CD4-positive, alpha-beta T cell (primary cell): Measurements from ENCODE around the gene CYP4V2. TPM values are rescaled to one million over a fixed set of nuclear protein-coding genes. Genes with fewer than 3 reads are reported as not detected.

ENCODE experiments used
- ATAC-seq: fragments of 200-7000 bp; cut with Tn5 transposase; one replicate; pipeline ENCODE4 v1.10.0; 2022; ENCODE audit warnings: mild to moderate bottlenecking; ENCODE audit not compliant: poor library complexity
- CTCF ChIA-PET: fragments of 350-600 bp; sonication (Branson Sonifier 250); formaldehyde crosslinking; loops from one replicate; lab custom pipeline; 2021; ENCODE audit warnings: antibody characterized with exemption, inconsistent platforms; lab: Charles Lee
- POLR2A ChIA-PET: fragments of 350-600 bp; sonication (Branson Sonifier 250); formaldehyde crosslinking; loops from one replicate; lab custom pipeline; 2021; ENCODE audit warnings: antibody characterized with exemption, inconsistent platforms; lab: Charles Lee
- DNase-seq, 14 experiments: peaks; one replicate each; pipeline ENCODE4 v3.0.0-alpha.2; 2013 to 2020; ENCODE audit warnings: mixed read lengths in 2 of 14
- H3K27ac ChIP-seq, 2 donors: one replicate each; pipeline versions ENCODE4 v1.5.1 to v1.7.0; 2013; ENCODE audit warnings: low read length in 2 of 2, low read depth in 1 of 2, mild to moderate bottlenecking in 1 of 2
- H3K27me3 ChIP-seq, 2 experiments: 1 replicate in 1 of 2; 2 replicates in 1 of 2; pipeline versions ENCODE4 v1.6.1 to v1.7.0; 2013; ENCODE audit warnings: low read length in 2 of 2, control low read depth in 1 of 2, mild to moderate bottlenecking in 1 of 2, moderate library complexity in 1 of 2; ENCODE audit not compliant: insufficient read depth in 2 of 2, control insufficient read depth in 1 of 2
- H3K36me3 ChIP-seq: one replicate; pipeline ENCODE4 v1.6.1; 2013; ENCODE audit warnings: low read length, control low read depth; ENCODE audit not compliant: insufficient read depth
- H3K4me1 ChIP-seq: one replicate; pipeline ENCODE4 v1.6.1; 2013; ENCODE audit warnings: low read length, control low read depth; ENCODE audit not compliant: insufficient read depth
- H3K4me3 ChIP-seq: one replicate; pipeline ENCODE4 v1.5.1; 2013; ENCODE audit warnings: mild to moderate bottlenecking, low read length, moderate library complexity
- H3K9me3 ChIP-seq, 2 experiments: 1 replicate in 1 of 2; 2 replicates in 1 of 2; pipeline versions ENCODE4 v1.6.1 to v1.7.0; 2013; ENCODE audit warnings: low read length in 2 of 2, mild to moderate bottlenecking in 2 of 2, control low read depth in 1 of 2, moderate library complexity in 1 of 2; ENCODE audit not compliant: control insufficient read depth in 1 of 2, insufficient read depth in 1 of 2
- H3K27ac Mint-ChIP-seq: one replicate; pipeline ENCODE4 v1.8.0; 2020; ENCODE audit warnings: mixed read lengths
- H3K27me3 Mint-ChIP-seq: one replicate; pipeline ENCODE4 v1.8.0; 2021; ENCODE audit warnings: mixed read lengths
- H3K36me3 Mint-ChIP-seq: one replicate; pipeline ENCODE4 v1.8.0; 2021; ENCODE audit warnings: low read depth, mixed read lengths
- H3K4me1 Mint-ChIP-seq: one replicate; pipeline ENCODE4 v1.8.0; 2021; ENCODE audit warnings: low read depth, mixed read lengths
- H3K4me3 Mint-ChIP-seq: one replicate; pipeline ENCODE4 v1.8.0; 2020; ENCODE audit warnings: mild to moderate bottlenecking, mixed read lengths
- H3K9me3 Mint-ChIP-seq: one replicate; pipeline ENCODE4 v1.8.0; 2020; ENCODE audit warnings: mixed read lengths
- CTCF ChIP-seq: fragments of 200-600 bp; IDR thresholded peaks from one replicate; pipeline ENCODE4 v1.8.0; 2022; ENCODE audit warnings: antibody characterized with exemption, mild to moderate bottlenecking
- intact Hi-C, 2 experiments: fragments of 100-400 bp; cut with DNase I in 1 of 2; cut with micrococcal nuclease in 1 of 2; formaldehyde crosslinking; loops; one replicate each; pipeline versions ENCODE4 v1.15.1 to v1.9.0; 2023 to 2025; cut with DNase I, micrococcal nuclease
- total RNA-seq, 174 experiments: library from RNA in 2 of 174; stranded (reverse) in 2 of 174; gene quantifications; one replicate each; pipeline ENCODE4 v1.2.3 and lab custom pipeline; 2021 to 2026

CYP4V2 gene
- total RNA-seq, 2 experiments from 2014 or later = 12.7 to 12.8 TPM

- no peaks in the 10 kb centered on the region for H3K4me1 Mint-ChIP-seq
Measured at GRCh38 chr4:186150926-186151325, 40.4 kb upstream of the CYP4V2 start.

GRCh38 chr4:186151499-186151898 is 39.9 kb upstream of the CYP4V2 start:
- intact Hi-C loops = no loop called here
- Mint-ChIP-seq H3K27ac (no peak overlapping the region), H3K4me1 (no peaks in the 10 kb centered on the region), H3K36me3 (no peaks in the 10 kb centered on the region), H3K27me3 (peaks cover 43% of the 10 kb centered on the region), H3K4me3 (no peak overlapping the region), H3K9me3 (no peaks in the 10 kb centered on the region)
- Histone ChIP-seq H3K36me3 (no peaks in the 10 kb centered on the region), H3K4me3 (no peak overlapping the region), H3K9me3 (no peaks in the 10 kb centered on the region), H3K27ac (no peak overlapping the region), H3K27me3 (peaks cover 3 to 17% of the 10 kb centered on the region in 2 experiments), H3K4me1 (no peaks in the 10 kb centered on the region)
- POLR2A ChIA-PET = no interaction called here
- DNase-seq (no peak), ATAC-seq (no peak)
- TF ChIP-seq CTCF = no peak
- CTCF ChIA-PET = no interaction called here

More at GRCh38 chr4:186150926-186151325, 40.4 kb upstream of the CYP4V2 start:
- no peaks in the 10 kb centered on the region for H3K9me3 ChIP-seq
- H3K27ac Mint-ChIP-seq = no peak overlapping the region
- no peaks in the 10 kb centered on the region for H3K4me1 ChIP-seq
- H3K27me3 ChIP-seq = peaks cover 8 to 23% of the 10 kb centered on the region in 2 experiments
- peaks cover 49% of the 10 kb centered on the region for H3K27me3 Mint-ChIP-seq
- intact Hi-C loops = no loop called here
- H3K9me3 Mint-ChIP-seq = no peaks in the 10 kb centered on the region
- DNase-seq = no peak
- H3K4me3 ChIP-seq = no peak overlapping the region
- H3K36me3 Mint-ChIP-seq = no peaks in the 10 kb centered on the region
- no peaks in the 10 kb centered on the region for H3K36me3 ChIP-seq
- no peak for TF ChIP-seq CTCF
- no peak for ATAC-seq
- no peak overlapping the region for H3K4me3 Mint-ChIP-seq
- H3K27ac ChIP-seq = no peak overlapping the region
- ChIA-PET CTCF (no interaction called here), POLR2A (no interaction called here)

- no peak for DNase-seq
- H3K4me3 ChIP-seq = no peak overlapping the region
- intact Hi-C loops = no loop called here
- H3K4me1 Mint-ChIP-seq = no peaks in the 10 kb centered on the region
- H3K36me3 ChIP-seq = no peaks in the 10 kb centered on the region
- CTCF ChIA-PET = no interaction called here
- no peak for TF ChIP-seq CTCF
- peaks cover 0 to 2% of the 10 kb centered on the region in 2 experiments for H3K27me3 ChIP-seq
- H3K27ac ChIP-seq = no peak overlapping the region
- H3K27ac Mint-ChIP-seq = no peak overlapping the region
- peaks cover 6% of the 10 kb centered on the region for H3K4me1 ChIP-seq
- no peak overlapping the region for H3K4me3 Mint-ChIP-seq
- H3K9me3 ChIP-seq = no peaks in the 10 kb centered on the region
- no peaks in the 10 kb centered on the region for H3K36me3 Mint-ChIP-seq
- POLR2A ChIA-PET = no interaction called here
- no peaks in the 10 kb centered on the region for H3K9me3 Mint-ChIP-seq
- no peak for ATAC-seq
- peaks cover 12% of the 10 kb centered on the region for H3K27me3 Mint-ChIP-seq
Measured at GRCh38 chr4:186158021-186158813, 33.1 kb upstream of the CYP4V2 start.
